Mesothelial cell of epicardium (in vitro differentiated cells): ENCODE results near the gene ADARB2. TPM values are rescaled to one million over a fixed set of nuclear protein-coding genes. Genes with fewer than 3 reads are reported as not detected.

ENCODE experiments used
- DNase-seq, 2 experiments: peaks; one replicate each; pipeline ENCODE4 v3.0.0; 2021; ENCODE audit warnings: low spot score in 2 of 2; ENCODE audit not compliant: unreplicated experiment in 2 of 2
- H3K27ac Mint-ChIP-seq: 2 replicates; pipeline ENCODE4 v1.8.0; 2021; ENCODE audit warnings: mixed read lengths
- H3K27me3 Mint-ChIP-seq: 2 replicates; pipeline ENCODE4 v1.8.0; 2021; ENCODE audit warnings: low read depth, mixed read lengths
- H3K36me3 Mint-ChIP-seq: 2 replicates; pipeline ENCODE4 v1.8.0; 2021; ENCODE audit warnings: mixed read lengths
- H3K4me1 Mint-ChIP-seq: 2 replicates; pipeline ENCODE4 v1.8.0; 2021; ENCODE audit warnings: mixed read lengths
- H3K4me3 Mint-ChIP-seq: 2 replicates; pipeline ENCODE4 v1.8.0; 2021; ENCODE audit warnings: mild to moderate bottlenecking, moderate library complexity, mixed read lengths
- H3K9me3 Mint-ChIP-seq: 2 replicates; pipeline ENCODE4 v1.8.0; 2021; ENCODE audit warnings: mixed read lengths
- CTCF ChIP-seq: fragments of 200-600 bp; sonication (generic); IDR thresholded peaks from one replicate; pipeline ENCODE4 v1.5.0; 2021; ENCODE audit warnings: antibody characterized with exemption; ENCODE audit not compliant: unreplicated experiment
- total RNA-seq: library from RNA; stranded (reverse); gene quantifications from 3 replicates; pipeline ENCODE4 v1.2.1, GENCODE V29; 2021

Gene ADARB2
- total RNA-seq, 1 donor from 2014 or later: 0.38 TPM

- DNase-seq: no peak
- H3K4me1 Mint-ChIP-seq: no peaks in the 10 kb centered on the region
- no peak overlapping the region for H3K27ac Mint-ChIP-seq
These were observed 330.1 kb downstream of the ADARB2 start for GRCh38 chr10:1406967-1407945.

GRCh38 chr10:1406132-1406966, 331.0 kb downstream of the ADARB2 start:
- Mint-ChIP-seq H3K4me1 (no peaks in the 10 kb centered on the region), H3K27ac (no peak overlapping the region)
- TF ChIP-seq CTCF: no peak

More at GRCh38 chr10:1406967-1407945, 330.1 kb downstream of the ADARB2 start:
- no peaks in the 10 kb centered on the region for H3K36me3 Mint-ChIP-seq
- no peak for TF ChIP-seq CTCF
- H3K4me3 Mint-ChIP-seq: no peak overlapping the region
- peaks cover 12% of the 10 kb centered on the region for H3K27me3 Mint-ChIP-seq
- H3K9me3 Mint-ChIP-seq: no peaks in the 10 kb centered on the region

GRCh38 chr10:1404323-1405260, 332.7 kb downstream of the ADARB2 start:
- Mint-ChIP-seq H3K9me3 (no peaks in the 10 kb centered on the region), H3K4me3 (no peak overlapping the region), H3K36me3 (no peaks in the 10 kb centered on the region), H3K27me3 (peaks cover 17% of the 10 kb centered on the region), H3K27ac (no peak overlapping the region), H3K4me1 (peaks cover 8% of the 10 kb centered on the region)
- DNase-seq: no peak
- TF ChIP-seq CTCF: no peak

More at GRCh38 chr10:1406132-1406966, 331.0 kb downstream of the ADARB2 start:
- peaks cover 12% of the 10 kb centered on the region for H3K27me3 Mint-ChIP-seq
- DNase-seq: no peak
- H3K9me3 Mint-ChIP-seq: no peaks in the 10 kb centered on the region
- no peak overlapping the region for H3K4me3 Mint-ChIP-seq
- H3K36me3 Mint-ChIP-seq: no peaks in the 10 kb centered on the region

GRCh38 chr10:1403508-1404322, 333.6 kb downstream of the ADARB2 start:
- no peak overlapping the region for H3K27ac Mint-ChIP-seq
- no peaks in the 10 kb centered on the region for H3K36me3 Mint-ChIP-seq
- no peaks in the 10 kb centered on the region for H3K9me3 Mint-ChIP-seq
- peaks cover 8% of the 10 kb centered on the region for H3K4me1 Mint-ChIP-seq
- peak in 1 of 2 experiments; percentile 20 for DNase-seq
- no peak overlapping the region for H3K4me3 Mint-ChIP-seq
- peaks cover 26% of the 10 kb centered on the region for H3K27me3 Mint-ChIP-seq
- TF ChIP-seq CTCF: no peak
